Activated T-cell treated with anti-CD3 and anti-CD28 coated beads for 4 hours (primary cell): ENCODE data around the gene SLC26A5.

Experiments used
- DNase-seq: peaks from one replicate; pipeline ENCODE4 v3.0.0-alpha.2; 2020

SLC26A5 gene

DNA sequence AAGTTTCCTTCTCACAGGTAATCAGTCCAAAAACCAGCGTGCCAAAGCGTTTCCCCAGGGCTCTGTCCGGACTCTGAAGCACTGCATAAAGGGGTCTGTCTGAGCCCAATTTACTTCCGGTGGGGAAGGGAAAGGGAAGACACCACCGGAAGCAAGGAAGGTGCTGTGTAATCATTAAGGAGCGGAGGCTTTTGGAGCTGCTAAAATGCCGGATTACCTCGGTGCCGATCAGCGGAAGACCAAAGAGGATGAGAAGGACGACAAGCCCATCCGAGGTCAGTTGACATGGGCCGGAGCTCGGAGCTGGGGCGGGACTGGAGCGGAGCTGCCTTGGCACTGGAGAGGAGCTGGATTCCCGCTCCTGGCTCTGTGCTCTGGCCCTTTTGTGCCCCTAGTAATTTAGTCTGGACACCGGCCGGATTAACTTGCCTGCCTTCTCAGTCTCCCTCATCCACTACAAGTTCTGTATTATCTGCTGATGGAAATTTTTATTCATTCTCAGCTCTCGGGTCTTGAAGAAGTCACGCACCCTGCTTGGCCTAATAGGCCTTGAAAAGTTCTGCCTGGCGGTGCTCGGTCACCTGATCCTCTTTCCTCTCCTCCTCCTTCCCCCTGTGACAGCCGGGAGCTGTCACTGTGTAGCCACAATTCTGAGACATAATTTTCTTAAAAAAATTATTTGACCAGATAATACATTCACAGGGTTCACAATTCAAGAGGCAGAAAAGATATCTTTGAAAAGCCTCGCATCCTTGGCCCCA, 98.3 kb downstream of the SLC26A5 start, which contains the start of gene PSMC2:
Gene PSMC2, plus strand, starts transcription at position 137 of the 761 bp plus-strand sequence. Its CDS starts 69 bp downstream, at position 206.
- peak; percentile 80 for DNase-seq

DNA sequence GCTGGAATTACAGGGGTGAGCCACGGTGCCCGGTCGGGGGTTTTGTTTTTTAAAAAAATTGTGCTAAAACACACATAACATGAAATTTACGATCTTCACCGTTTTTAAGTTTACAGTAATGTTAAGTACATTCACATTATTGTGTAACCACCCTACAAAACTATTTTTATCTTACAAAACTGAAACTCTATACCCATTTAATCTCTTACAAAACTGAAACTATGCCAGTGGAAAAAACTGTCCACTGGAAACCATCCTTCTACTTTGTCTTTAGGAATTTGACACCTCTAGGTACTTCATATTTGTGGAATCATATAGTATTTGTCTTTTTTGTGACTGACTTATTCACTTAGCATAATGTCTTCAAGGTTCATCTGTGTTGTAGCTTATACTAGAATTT, 99.6 kb downstream of the SLC26A5 start:
- no peak for DNase-seq

DNA sequence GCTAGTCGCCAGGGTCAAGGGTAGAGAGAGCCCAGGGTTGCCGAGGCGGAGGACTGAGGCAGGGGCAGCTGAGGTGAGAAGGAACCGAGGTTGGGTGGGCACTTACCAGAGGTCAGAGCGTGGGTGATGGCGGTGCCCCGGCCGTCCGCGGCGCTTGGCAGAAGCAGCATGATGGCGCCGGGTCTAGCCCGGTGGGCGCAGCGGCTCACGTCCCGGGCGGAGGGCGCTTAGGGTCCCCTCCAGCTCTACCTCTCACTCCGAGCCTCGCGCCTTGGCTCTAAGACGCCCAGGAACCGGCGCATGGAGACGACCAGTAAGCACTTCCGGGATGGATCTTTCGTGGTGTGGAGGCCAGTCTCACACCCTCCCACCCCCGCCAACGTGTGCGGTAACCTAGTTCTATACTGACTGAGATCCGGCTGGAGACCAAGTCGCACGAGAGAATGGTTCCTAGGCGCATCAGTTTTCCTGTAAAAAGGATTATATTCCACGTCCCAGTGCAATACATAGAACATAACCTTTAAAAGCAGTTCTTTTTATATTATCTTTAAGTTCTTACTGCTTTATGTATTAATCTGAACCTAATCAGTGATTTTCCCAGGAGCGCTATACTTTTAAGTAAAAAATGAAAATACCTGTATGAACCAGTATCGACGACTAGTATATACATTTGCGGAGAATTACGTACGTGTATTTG, 101.4 kb downstream of the SLC26A5 start, which contains the start of gene DNAJC2:
Gene DNAJC2, minus strand, starts transcription at position 315 of the 697 bp plus-strand sequence. Its CDS starts 145 bp downstream, at position 170.
- peak; percentile 82 for DNase-seq

DNA sequence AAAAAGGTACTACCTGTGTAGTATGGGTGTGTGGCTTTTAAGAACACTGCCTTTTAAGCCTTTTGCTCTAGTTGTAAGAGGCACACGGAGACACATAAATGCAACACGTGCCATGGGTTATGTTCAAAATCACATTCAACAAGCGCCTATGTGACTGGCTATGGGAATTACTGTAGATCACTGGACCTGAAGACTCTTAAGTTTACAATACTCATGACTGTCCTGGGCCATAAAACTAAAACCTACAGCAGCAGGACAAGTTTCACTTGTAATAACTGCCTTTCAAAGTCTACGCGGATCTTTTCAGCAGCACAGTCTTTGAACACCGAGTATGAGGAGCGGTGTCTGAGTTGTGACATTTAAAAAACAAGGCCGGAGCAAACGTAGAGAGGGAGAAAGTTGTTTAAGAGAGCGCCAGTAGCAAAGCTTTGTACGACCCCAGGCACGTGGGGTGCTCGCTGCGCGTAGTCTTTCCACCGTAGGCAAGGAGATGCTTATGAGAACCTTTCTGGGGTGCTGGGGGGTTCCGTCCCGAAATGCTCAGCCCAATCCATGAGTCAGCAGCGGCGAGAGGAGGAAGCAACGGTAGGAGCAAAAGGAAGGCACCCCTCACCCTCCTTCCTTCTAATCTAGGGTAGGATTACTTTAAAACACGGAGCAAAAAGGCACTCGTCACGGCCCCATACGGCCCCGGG, 102.1 kb downstream of the SLC26A5 start:
- peak; percentile 30 for DNase-seq

DNA sequence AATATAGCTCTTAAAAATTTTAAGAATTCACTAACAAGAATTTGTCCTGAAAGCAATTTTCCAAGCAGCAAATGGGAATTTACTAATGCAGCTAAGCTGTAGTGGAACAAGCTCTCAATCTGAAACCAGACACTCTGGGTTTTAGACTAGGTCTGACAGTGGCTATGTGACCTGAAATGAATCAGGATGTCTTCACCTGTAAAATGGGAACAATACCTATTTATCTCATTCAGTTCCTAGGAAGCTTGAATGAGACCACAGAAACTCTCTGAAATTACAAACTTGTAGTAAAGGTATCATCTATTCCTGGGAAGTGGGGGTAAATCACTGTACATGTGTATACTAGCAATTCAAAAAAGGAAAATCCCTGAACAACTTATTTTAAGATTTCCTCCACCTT, 102.7 kb downstream of the SLC26A5 start:
- no peak for DNase-seq

DNA sequence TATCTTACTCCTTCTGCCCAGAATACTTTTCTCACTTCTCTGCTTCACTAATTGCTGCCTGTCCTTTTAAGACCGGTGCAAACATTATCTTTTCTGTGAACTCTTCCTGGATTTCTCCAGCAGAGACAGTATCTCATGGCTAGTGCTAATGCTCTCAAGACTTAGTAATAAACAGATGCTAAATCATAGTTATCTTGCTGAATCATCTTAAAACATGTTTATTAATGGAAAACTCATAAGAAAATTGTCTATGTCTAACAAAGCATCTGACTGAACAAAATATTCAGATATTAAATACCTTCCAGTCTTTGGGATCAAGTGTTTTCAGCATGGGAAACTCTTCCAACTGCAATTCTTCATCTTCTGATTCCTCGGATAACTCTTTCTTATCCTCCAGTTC, 104.5 kb downstream of the SLC26A5 start:
- no peak for DNase-seq

DNA sequence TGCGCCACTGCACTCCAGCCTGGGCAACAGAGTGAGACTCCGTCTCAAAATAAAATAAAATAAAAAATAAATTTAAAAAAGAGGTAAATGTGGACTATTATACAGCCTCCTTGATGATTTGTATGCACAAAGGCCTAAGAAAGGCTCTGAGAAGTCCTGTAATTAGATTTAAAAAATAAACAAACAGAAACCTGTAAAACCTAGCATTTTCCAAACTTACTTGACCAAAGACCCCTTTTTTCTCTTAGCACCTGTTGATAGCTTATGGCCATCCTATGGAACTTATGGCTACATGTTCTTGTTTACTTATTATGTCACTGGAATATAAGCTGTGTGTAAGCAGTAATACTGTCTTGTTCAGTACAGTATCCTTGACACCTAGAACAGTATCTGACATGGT, 107.1 kb downstream of the SLC26A5 start:
- DNase-seq: no peak

DNA sequence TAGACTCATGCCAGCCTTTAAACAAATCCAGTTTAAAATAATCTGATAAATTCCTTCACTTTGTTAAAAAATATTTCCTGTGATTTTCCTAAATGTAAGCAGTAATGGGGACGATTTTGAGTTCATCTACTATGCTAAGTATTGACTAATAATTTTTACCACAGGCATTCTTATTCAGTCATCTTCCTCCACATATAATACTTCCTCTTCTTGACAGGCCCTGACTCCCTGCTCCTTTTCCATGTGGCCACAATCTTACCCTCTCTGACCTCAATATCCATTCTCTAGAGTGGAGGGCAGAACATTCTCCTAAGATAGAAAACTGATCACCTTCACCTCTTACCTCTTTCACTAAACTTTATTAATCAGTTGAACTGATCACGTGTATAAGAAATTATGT, 109.2 kb downstream of the SLC26A5 start:
- no peak for DNase-seq

DNA sequence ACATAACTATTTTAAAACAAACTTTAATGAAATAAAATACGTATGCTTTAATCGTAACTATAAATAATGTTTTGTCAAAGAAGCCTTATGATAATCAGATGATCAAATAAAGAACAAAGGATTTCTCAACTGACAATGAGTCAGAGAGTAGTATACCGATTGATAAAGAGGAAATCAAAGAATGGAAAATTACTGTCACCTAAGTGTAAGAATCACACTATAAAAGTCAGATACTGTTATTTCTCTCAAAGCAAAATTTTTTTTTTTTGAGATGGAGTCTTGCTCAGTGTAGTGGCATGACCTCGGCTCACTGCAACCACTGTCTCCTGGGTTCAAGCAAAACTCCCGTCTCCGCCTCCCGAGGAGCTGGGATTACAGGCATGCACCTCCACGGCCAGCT, 120.3 kb downstream of the SLC26A5 start:
- no peak for DNase-seq
